ENCODE results near the gene PACRG. TPM values are rescaled to one million over a fixed set of nuclear protein-coding genes. Genes with fewer than 3 reads are reported as not detected.

PACRG gene
- total RNA-seq, 1 donor from 2014 or later, result 2.4 TPM

- Mint-ChIP-seq H3K4me1 (ENCODE audit: low read depth) (peaks cover 2% of the 10 kb centered on the region), H3K27me3 (no peaks in the 10 kb centered on the region), H3K4me3 (ENCODE audit: low read depth) (no peak overlapping the region), H3K9me3 (ENCODE audit: low read depth) (no peaks in the 10 kb centered on the region), H3K27ac (no peak overlapping the region), H3K36me3 (ENCODE audit: insufficient read depth) (no peaks in the 10 kb centered on the region)
- TF ChIP-seq CTCF (IDR thresholded peaks at IDR 0.05; ENCODE audit: unreplicated experiment), result no peak
- DNase-seq (ENCODE audit: low spot score, unreplicated experiment), result no peak
Observed at GRCh38 chr6:162751211-162751859, 23.6 kb downstream of the PACRG start.

GRCh38 chr6:162753775-162754174 lies 26.0 kb downstream of the PACRG start:
- Mint-ChIP-seq H3K27ac (no peak overlapping the region), H3K4me3 (ENCODE audit: low read depth) (no peak overlapping the region), H3K36me3 (ENCODE audit: insufficient read depth) (no peaks in the 10 kb centered on the region), H3K9me3 (ENCODE audit: low read depth) (no peaks in the 10 kb centered on the region), H3K4me1 (ENCODE audit: low read depth) (no peaks in the 10 kb centered on the region), H3K27me3 (no peaks in the 10 kb centered on the region)
- DNase-seq (ENCODE audit: low spot score, unreplicated experiment), result no peak
- no peak for TF ChIP-seq CTCF (IDR thresholded peaks at IDR 0.05; ENCODE audit: unreplicated experiment)

- Mint-ChIP-seq H3K4me1 (ENCODE audit: low read depth) (peaks cover 8% of the 10 kb centered on the region), H3K27ac (no peak overlapping the region), H3K36me3 (ENCODE audit: insufficient read depth) (peaks cover 2% of the 10 kb centered on the region), H3K9me3 (ENCODE audit: low read depth) (peaks cover 16% of the 10 kb centered on the region), H3K4me3 (ENCODE audit: low read depth) (no peak overlapping the region), H3K27me3 (no peaks in the 10 kb centered on the region)
- no peak for TF ChIP-seq CTCF (IDR thresholded peaks at IDR 0.05; ENCODE audit: unreplicated experiment)
- DNase-seq (ENCODE audit: low spot score, unreplicated experiment), result no peak
Observed at GRCh38 chr6:162770136-162770535, 42.4 kb downstream of the PACRG start.

- peaks cover 16% of the 10 kb centered on the region for H3K9me3 Mint-ChIP-seq (ENCODE audit: low read depth)
- DNase-seq (ENCODE audit: low spot score, unreplicated experiment), result no peak
- no peak overlapping the region for H3K27ac Mint-ChIP-seq
- no peaks in the 10 kb centered on the region for H3K27me3 Mint-ChIP-seq
- no peak overlapping the region for H3K4me3 Mint-ChIP-seq (ENCODE audit: low read depth)
- peaks cover 2% of the 10 kb centered on the region for H3K36me3 Mint-ChIP-seq (ENCODE audit: insufficient read depth)
- TF ChIP-seq CTCF (IDR thresholded peaks at IDR 0.05; ENCODE audit: unreplicated experiment), result no peak
- peaks cover 8% of the 10 kb centered on the region for H3K4me1 Mint-ChIP-seq (ENCODE audit: low read depth)
Observed at GRCh38 chr6:162770955-162771354, 43.2 kb downstream of the PACRG start.

GRCh38 chr6:162772466-162772865 lies 44.7 kb downstream of the PACRG start:
- H3K36me3 Mint-ChIP-seq (ENCODE audit: insufficient read depth), result peaks cover 2% of the 10 kb centered on the region
- no peak overlapping the region for H3K27ac Mint-ChIP-seq
- TF ChIP-seq CTCF (IDR thresholded peaks at IDR 0.05; ENCODE audit: unreplicated experiment), result no peak
- H3K27me3 Mint-ChIP-seq, result no peaks in the 10 kb centered on the region
- DNase-seq (ENCODE audit: low spot score, unreplicated experiment), result no peak
- peaks cover 8% of the 10 kb centered on the region for H3K4me1 Mint-ChIP-seq (ENCODE audit: low read depth)
- no peak overlapping the region for H3K4me3 Mint-ChIP-seq (ENCODE audit: low read depth)
- peaks cover 16% of the 10 kb centered on the region for H3K9me3 Mint-ChIP-seq (ENCODE audit: low read depth)

All from progenitor cell of endocrine pancreas (in vitro differentiated cells).